Liver (tissue), 3 donors: Measurements from ENCODE around the gene AZGP1.

Experiments
- CTCF ChIP-seq: fragments of 150-350 bp; IDR thresholded peaks from 2 replicates; pipeline ENCODE4 v1.5.1; 2017; ENCODE audit warnings: improper control_type of control experiment, low read depth, low read length; ENCODE audit not compliant: missing input control
- SP1 ChIP-seq: IDR thresholded peaks from 2 replicates; pipeline ENCODE4 v1.6.1; 2018; ENCODE audit warnings: antibody characterized with exemption, mild to moderate bottlenecking
- YY1 ChIP-seq: IDR thresholded peaks from 2 replicates; pipeline ENCODE4 v1.6.1; 2016; ENCODE audit warnings: antibody characterized with exemption, mild to moderate bottlenecking
- donor health status: healthy.
- donor health status: healthy.

GRCh38 chr7:99928188-99928587, 47.6 kb downstream of the AZGP1 start:
- TF ChIP-seq CTCF (no peak), SP1 (no peak), YY1 (no peak)
